Nephron (organoid): ENCODE measurements around the gene GRXCR2.

ENCODE experiments used
- H3K27ac Mint-ChIP-seq, 3 experiments: 2 replicates each; pipeline ENCODE4 v1.8.0; 2020; ENCODE audit warnings: mixed read lengths in 3 of 3, mild to moderate bottlenecking in 2 of 3, moderate library complexity in 1 of 3
- H3K27me3 Mint-ChIP-seq: 2 replicates; pipeline ENCODE4 v1.8.0; 2021; ENCODE audit warnings: low read depth, mild to moderate bottlenecking, moderate library complexity, mixed read lengths
- H3K36me3 Mint-ChIP-seq: 2 replicates; pipeline ENCODE4 v1.8.0; 2020; ENCODE audit warnings: low read depth, mixed read lengths
- H3K4me1 Mint-ChIP-seq: 2 replicates; pipeline ENCODE4 v1.8.0; 2020; ENCODE audit warnings: mixed read lengths
- H3K4me3 Mint-ChIP-seq, 3 experiments: 2 replicates each; pipeline ENCODE4 v1.8.0; 2020; ENCODE audit warnings: mild to moderate bottlenecking in 3 of 3, mixed read lengths in 3 of 3, moderate library complexity in 2 of 3
- H3K9me3 Mint-ChIP-seq: 2 replicates; pipeline ENCODE4 v1.8.0; 2020; ENCODE audit warnings: mixed read lengths
- TF ChIP-seq, protein P1 (sequence below), 3 experiments: fragments of 200-600 bp; sonication (generic); IDR thresholded peaks; one replicate each; pipeline ENCODE4 v1.5.0; 2021; ENCODE audit warnings: antibody characterized with exemption in 3 of 3; ENCODE audit not compliant: unreplicated experiment in 3 of 3

The GRXCR2 gene

DNA sequence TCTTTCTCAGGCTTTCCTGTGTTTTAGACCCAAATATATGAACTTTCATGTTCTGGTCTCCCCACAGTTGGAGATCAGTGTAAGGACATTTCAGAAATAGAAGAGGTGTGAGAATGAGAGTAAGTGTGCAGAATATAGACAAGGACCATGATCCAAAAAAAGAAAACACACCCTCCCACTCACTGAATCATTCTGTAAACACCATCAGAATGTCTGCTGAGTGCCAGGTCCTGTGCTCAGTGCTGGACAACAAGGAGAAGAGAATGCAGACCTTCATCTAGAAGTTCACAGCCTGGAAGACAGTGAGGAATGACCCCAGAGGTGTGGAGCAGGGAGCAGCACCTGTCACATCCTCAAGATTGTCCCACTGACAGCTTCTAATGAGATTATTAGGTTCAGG lies 44.5 kb upstream of the GRXCR2 start:
- TF ChIP-seq, protein P1, sequence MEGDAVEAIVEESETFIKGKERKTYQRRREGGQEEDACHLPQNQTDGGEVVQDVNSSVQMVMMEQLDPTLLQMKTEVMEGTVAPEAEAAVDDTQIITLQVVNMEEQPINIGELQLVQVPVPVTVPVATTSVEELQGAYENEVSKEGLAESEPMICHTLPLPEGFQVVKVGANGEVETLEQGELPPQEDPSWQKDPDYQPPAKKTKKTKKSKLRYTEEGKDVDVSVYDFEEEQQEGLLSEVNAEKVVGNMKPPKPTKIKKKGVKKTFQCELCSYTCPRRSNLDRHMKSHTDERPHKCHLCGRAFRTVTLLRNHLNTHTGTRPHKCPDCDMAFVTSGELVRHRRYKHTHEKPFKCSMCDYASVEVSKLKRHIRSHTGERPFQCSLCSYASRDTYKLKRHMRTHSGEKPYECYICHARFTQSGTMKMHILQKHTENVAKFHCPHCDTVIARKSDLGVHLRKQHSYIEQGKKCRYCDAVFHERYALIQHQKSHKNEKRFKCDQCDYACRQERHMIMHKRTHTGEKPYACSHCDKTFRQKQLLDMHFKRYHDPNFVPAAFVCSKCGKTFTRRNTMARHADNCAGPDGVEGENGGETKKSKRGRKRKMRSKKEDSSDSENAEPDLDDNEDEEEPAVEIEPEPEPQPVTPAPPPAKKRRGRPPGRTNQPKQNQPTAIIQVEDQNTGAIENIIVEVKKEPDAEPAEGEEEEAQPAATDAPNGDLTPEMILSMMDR (IDR thresholded peaks at IDR 0.05; ENCODE audit: unreplicated experiment in 3 of 3): no peak
- Mint-ChIP-seq H3K36me3 (no peaks in the 10 kb centered on the region), H3K27me3 (peaks cover 7% of the 10 kb centered on the region), H3K4me1 (peaks cover 10% of the 10 kb centered on the region), H3K9me3 (no peaks in the 10 kb centered on the region), H3K27ac (no peak overlapping the region), H3K4me3 (no peak overlapping the region)

DNA sequence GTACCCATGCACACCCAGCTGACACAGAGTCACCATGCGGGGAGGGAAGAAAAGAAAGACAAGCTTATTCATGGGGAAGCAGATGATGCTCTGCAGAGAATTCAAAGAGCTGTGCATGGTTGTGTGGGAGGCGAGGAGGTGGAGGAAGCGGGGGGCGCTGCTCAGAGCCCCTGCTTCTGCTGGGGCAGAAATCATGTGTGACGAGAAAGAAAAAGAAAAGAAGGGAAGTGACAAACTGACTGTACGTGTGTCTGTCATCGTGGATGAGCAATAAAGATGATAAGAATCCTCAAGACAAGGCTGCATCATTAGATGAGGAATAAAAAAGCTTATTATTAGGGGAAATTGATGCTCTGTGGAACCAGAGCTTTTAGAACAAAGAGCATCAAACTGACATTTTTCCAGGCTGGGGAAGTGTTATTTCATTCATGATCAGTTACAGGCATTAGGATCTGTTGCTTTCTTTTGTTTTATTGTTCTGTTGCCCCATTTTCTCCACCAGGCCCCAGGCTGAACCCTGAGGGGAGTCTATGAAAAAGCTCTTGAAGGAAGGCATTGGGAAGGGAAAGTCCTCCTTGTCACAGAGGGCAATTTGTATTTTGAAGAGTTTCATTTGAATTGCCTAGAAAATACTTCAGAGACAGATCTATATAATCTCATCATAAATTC lies 43.3 kb upstream of the GRXCR2 start:
- TF ChIP-seq, protein P1 (IDR thresholded peaks at IDR 0.05; ENCODE audit: unreplicated experiment in 3 of 3): no peak
- peaks cover 10% of the 10 kb centered on the region for H3K4me1 Mint-ChIP-seq
- peaks cover 7% of the 10 kb centered on the region for H3K27me3 Mint-ChIP-seq
- H3K27ac Mint-ChIP-seq: no peak overlapping the region
- H3K36me3 Mint-ChIP-seq: no peaks in the 10 kb centered on the region
- H3K4me3 Mint-ChIP-seq: no peak overlapping the region
- H3K9me3 Mint-ChIP-seq: no peaks in the 10 kb centered on the region

DNA sequence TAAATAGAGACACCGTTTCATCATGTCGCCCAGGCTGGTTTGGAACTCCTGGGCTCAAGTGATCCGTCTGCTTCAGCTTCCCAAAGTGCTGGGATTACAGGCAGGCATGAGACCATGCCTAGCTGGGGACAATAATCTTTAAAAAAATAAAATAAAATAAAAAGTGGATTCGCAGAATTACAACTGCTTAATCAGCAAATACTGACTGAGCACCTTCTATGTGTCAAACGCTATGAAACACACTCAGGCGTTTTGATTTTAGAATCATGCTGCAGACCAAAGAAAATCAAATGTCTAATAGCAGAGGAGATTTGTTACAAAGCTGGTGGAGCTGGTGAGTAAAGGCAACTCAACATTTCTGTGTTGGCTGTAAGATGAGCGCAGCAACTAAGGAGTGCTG lies 40.9 kb upstream of the GRXCR2 start:
- Mint-ChIP-seq H3K9me3 (no peaks in the 10 kb centered on the region), H3K36me3 (no peaks in the 10 kb centered on the region), H3K4me1 (peaks cover 10% of the 10 kb centered on the region), H3K27me3 (peaks cover 7% of the 10 kb centered on the region), H3K4me3 (no peak overlapping the region), H3K27ac (no peak overlapping the region)
- TF ChIP-seq, protein P1 (IDR thresholded peaks at IDR 0.05; ENCODE audit: unreplicated experiment in 3 of 3): no peak

DNA sequence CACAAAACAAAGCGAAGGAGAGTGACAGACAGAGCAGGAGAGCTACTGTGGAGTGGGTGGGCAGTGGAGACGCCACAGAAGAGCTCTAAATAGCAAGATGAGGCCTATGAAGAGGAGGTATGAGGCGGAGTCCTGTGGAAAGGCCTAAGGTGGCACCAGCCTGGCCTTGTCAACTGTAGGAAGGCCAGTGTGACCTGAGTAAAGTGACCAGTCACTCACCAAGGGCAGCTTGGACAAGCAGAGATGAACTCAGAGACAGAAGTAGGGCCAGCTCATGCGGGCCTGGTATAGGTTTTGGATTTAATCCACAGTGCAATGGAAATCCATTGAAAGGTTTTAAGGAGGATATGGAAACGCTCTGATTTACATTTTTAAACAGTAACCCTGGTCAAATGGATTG lies 39.8 kb upstream of the GRXCR2 start:
- no peak overlapping the region for H3K27ac Mint-ChIP-seq
- H3K9me3 Mint-ChIP-seq: no peaks in the 10 kb centered on the region
- H3K27me3 Mint-ChIP-seq: peaks cover 10% of the 10 kb centered on the region
- TF ChIP-seq, protein P1 (IDR thresholded peaks at IDR 0.05; ENCODE audit: unreplicated experiment in 3 of 3): no peak
- H3K4me1 Mint-ChIP-seq: peaks cover 10% of the 10 kb centered on the region
- no peak overlapping the region for H3K4me3 Mint-ChIP-seq
- H3K36me3 Mint-ChIP-seq: no peaks in the 10 kb centered on the region

DNA sequence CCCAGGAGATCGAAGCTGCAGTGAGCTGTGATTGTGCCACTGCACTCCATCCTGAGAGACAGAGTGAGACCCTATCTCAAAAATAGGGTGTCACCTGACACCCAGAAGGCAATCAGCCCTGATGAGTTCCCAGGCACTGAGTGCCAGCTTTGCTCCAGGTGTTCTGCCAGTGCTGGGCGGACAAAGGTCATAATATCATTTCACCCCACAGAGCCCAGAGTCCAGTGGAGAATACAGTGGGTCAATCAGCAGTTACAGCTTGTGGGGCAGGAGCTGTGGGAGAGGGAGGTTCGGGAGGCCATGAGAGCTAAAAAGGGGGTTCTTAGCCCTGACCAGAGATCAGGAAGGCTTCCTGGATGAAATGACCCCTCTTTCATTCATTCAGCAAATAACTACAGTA lies 39.2 kb upstream of the GRXCR2 start:
- no peak overlapping the region for H3K27ac Mint-ChIP-seq
- H3K9me3 Mint-ChIP-seq: no peaks in the 10 kb centered on the region
- TF ChIP-seq, protein P1 (IDR thresholded peaks at IDR 0.05; ENCODE audit: unreplicated experiment in 3 of 3): no peak

DNA sequence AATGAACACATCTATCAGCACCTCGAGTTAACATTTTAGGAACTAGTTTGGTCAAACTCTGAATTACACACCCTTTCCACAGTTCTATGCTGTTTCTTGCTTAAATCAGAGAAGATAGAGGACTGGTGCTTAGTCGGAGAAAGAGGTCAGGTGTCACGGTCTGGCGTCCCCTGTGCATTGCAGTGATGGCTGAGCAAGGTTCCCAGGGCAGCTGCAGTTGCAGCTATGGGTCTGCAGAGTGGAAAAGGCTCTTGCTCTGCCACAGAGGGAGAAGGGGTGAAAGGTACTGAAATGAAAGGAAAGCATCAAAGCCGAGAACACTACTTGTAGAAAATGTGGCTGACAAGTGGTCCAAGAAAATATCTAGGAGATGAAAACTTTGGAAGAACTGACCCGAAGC lies 38.4 kb upstream of the GRXCR2 start:
- H3K4me1 Mint-ChIP-seq: peaks cover 5% of the 10 kb centered on the region
- TF ChIP-seq, protein P1 (IDR thresholded peaks at IDR 0.05; ENCODE audit: unreplicated experiment in 3 of 3): no peak
- H3K36me3 Mint-ChIP-seq: no peaks in the 10 kb centered on the region
- H3K27me3 Mint-ChIP-seq: peaks cover 13% of the 10 kb centered on the region
- no peaks in the 10 kb centered on the region for H3K9me3 Mint-ChIP-seq
- no peak overlapping the region for H3K27ac Mint-ChIP-seq
- H3K4me3 Mint-ChIP-seq: no peak overlapping the region

More for the DNA sequence above, 39.2 kb upstream of the GRXCR2 start:
- Mint-ChIP-seq H3K27me3 (peaks cover 13% of the 10 kb centered on the region), H3K4me3 (no peak overlapping the region), H3K36me3 (no peaks in the 10 kb centered on the region), H3K4me1 (peaks cover 7% of the 10 kb centered on the region)
